ENCODE data around the gene CCR2.
A peak's percentile ranks its signal among the peaks of the same experiment; 100 is the strongest.
"Not testable (repeated sequence)": the region's sequence is repeated elsewhere in the genome, so short reads cannot be mapped to it uniquely, and the experiment has no call there.

CCR2 gene

DNA sequence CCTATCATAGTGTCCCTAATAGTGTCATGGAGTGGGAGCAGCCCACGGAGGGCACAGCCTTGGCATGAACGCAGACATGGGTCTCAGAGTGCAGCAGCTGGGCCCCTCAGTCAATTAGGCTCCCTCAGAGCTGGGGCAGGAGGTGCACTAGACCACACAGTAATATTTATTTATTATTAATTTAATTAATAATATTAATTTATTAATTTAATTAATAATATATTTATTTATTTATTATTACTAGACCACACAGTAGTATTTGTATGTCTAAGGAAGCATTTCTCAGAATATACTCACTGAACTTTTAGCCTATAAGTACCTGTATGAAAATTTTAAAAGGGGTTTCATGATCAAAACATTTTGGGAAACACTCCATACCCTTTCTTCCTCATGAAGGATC is 47.7 kb downstream of the CCR2 start:
- Histone ChIP-seq H3K27me3 (replicated peaks) (no peaks in the 10 kb centered on the region), H3K4me3 (ENCODE audit: low read depth, low read length) (no peak overlapping the region), H3K27ac (no peak overlapping the region), H3K36me3 (replicated peaks) (no peaks in the 10 kb centered on the region)
- in situ Hi-C loops (cut with HindIII; ENCODE audit: low pct_ligation_motif_present, low sequenced_read_pairs) = no loop called here
- TF ChIP-seq, protein P1, sequence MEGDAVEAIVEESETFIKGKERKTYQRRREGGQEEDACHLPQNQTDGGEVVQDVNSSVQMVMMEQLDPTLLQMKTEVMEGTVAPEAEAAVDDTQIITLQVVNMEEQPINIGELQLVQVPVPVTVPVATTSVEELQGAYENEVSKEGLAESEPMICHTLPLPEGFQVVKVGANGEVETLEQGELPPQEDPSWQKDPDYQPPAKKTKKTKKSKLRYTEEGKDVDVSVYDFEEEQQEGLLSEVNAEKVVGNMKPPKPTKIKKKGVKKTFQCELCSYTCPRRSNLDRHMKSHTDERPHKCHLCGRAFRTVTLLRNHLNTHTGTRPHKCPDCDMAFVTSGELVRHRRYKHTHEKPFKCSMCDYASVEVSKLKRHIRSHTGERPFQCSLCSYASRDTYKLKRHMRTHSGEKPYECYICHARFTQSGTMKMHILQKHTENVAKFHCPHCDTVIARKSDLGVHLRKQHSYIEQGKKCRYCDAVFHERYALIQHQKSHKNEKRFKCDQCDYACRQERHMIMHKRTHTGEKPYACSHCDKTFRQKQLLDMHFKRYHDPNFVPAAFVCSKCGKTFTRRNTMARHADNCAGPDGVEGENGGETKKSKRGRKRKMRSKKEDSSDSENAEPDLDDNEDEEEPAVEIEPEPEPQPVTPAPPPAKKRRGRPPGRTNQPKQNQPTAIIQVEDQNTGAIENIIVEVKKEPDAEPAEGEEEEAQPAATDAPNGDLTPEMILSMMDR (IDR thresholded peaks at IDR 0.05; ENCODE audit: low read depth, low read length, missing control alignments) = no peak
- DNase-seq = no peak

DNA sequence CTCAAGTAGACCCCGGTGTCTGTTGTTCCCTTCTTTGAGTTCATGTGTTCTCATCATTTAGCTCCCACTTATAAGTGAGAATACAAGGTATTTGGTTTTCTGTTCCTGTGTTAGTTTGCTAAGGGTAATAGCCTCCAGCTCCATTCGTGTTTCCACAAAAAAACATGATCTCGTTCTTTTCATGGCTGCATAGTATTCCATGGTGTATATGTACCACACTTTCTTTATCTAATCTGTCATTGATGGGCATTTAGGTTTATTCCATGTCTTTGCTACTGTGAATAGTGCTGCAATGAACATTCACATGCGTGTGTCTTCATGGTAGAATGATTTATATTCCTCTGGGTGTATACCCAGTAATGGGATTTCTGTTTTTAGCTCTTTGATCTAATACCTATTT is 49.0 kb downstream of the CCR2 start:
- H3K27me3 ChIP-seq (replicated peaks); H3K4me3 ChIP-seq (ENCODE audit: low read depth, low read length); H3K36me3 ChIP-seq (replicated peaks); H3K27ac ChIP-seq; DNase-seq; in situ Hi-C loops (cut with HindIII; ENCODE audit: low pct_ligation_motif_present, low sequenced_read_pairs): not testable (repeated sequence)

- Histone ChIP-seq H3K4me3 (ENCODE audit: low read depth, low read length) (no peak overlapping the region), H3K36me3 (replicated peaks) (no peaks in the 10 kb centered on the region), H3K27me3 (replicated peaks) (no peaks in the 10 kb centered on the region), H3K27ac (no peak overlapping the region)
- in situ Hi-C loops (cut with HindIII; ENCODE audit: low pct_ligation_motif_present, low sequenced_read_pairs) = no loop called here
- TF ChIP-seq, protein P1 (IDR thresholded peaks at IDR 0.05; ENCODE audit: low read depth, low read length, missing control alignments) = no peak
- DNase-seq = no peak
These were observed 51.5 kb downstream of the CCR2 start for GRCh38 chr3:46405301-46406019.

DNA sequence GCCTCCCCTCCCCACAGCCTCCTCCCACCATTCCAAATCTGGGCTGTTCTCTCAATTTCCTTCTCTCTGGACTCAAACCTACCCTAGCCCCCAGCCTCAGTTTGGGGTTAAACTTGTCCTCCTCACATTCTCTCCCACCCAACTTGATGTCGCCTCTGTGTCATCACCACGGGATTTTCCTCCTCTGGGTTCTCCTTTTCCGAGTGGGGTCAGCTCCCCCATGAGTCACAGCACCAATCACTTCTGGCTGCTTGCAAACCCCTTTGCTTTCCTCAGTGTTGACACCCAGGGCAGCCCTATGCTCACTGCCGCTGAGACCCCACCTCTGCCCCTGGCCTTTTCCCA is 52.5 kb downstream of the CCR2 start:
- Histone ChIP-seq H3K27ac (no peak overlapping the region), H3K36me3 (replicated peaks) (no peaks in the 10 kb centered on the region), H3K4me3 (ENCODE audit: low read depth, low read length) (no peak overlapping the region), H3K27me3 (replicated peaks) (no peaks in the 10 kb centered on the region)
- in situ Hi-C loops (cut with HindIII; ENCODE audit: low pct_ligation_motif_present, low sequenced_read_pairs) = no loop called here
- no peak for DNase-seq
- TF ChIP-seq, protein P1 (IDR thresholded peaks at IDR 0.05; ENCODE audit: low read depth, low read length, missing control alignments) = no peak

DNA sequence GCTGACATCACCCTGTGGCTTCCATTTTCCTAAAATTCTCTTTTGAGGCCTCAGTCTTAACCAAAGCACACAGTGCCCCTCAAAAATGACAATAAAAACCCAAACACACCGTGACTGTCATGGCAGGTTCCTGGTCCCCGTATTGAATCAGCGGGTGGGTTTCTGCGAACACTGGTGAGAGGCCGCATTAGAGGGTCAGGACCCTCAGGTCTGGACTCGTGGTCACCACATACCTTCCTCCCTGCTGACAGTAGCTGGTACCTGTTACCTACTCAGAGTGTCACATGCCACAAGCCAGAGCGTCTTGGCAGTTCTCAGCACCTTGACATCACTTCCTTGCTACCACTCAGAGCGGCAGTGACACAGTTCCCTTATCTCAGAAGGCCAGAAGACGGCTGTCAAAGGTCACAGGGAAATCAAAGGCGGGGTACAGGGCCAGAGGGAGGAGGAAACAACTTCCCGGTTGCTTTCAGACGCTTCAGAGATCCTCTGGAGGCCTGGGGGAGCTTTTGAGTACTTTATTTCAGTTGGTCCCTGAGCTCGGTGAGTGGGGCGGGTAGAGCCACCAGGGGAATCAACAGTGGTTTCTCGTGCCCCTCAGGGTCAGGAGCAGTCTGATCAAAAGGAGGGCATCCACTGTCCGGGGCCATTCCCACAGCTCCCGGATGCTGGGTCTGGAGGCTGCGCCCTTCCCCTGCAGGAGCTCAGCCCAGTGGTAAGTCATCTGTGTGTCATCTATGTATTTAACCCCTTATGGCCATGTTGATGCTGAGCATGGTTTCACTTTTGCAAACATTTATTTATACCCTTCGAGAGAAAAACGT is 53.1 kb downstream of the CCR2 start, which contains the start of the genes CCR5AS and CCRL2:
Gene CCR5AS, minus strand, starts transcription at position 279 of the 824 bp plus-strand sequence.
Gene CCRL2, plus strand, starts transcription at position 472 of the 824 bp plus-strand sequence. CDS start 821 bp downstream, outside the sequence.
- Histone ChIP-seq H3K4me3 (ENCODE audit: low read depth, low read length) (peak within 1 kb of the TSS; percentile 34), H3K36me3 (replicated peaks) (no peaks in the 10 kb centered on the region), H3K27me3 (replicated peaks) (no peaks in the 10 kb centered on the region), H3K27ac (peak within 1 kb of the TSS; percentile 53)
- TF ChIP-seq, protein P1 (IDR thresholded peaks at IDR 0.05; ENCODE audit: low read depth, low read length, missing control alignments) = no peak
- in situ Hi-C loops (cut with HindIII; ENCODE audit: low pct_ligation_motif_present, low sequenced_read_pairs) = no loop called here
- peak; percentile 55 for DNase-seq

GRCh38 chr3:46407970-46408369 is 54.1 kb downstream of the CCR2 start:
- H3K27me3 ChIP-seq (replicated peaks) = no peaks in the 10 kb centered on the region
- in situ Hi-C loops (cut with HindIII; ENCODE audit: low pct_ligation_motif_present, low sequenced_read_pairs) = no loop called here
- H3K27ac ChIP-seq = no peak overlapping the region
- no peak overlapping the region for H3K4me3 ChIP-seq (ENCODE audit: low read depth, low read length)
- no peak for DNase-seq
- TF ChIP-seq, protein P1 (IDR thresholded peaks at IDR 0.05; ENCODE audit: low read depth, low read length, missing control alignments) = no peak
- no peaks in the 10 kb centered on the region for H3K36me3 ChIP-seq (replicated peaks)
